IPS-15b (cell line): ENCODE data around the gene HTN1.
"Not testable (repeated sequence)": the region's sequence is repeated elsewhere in the genome, so short reads cannot be mapped to it uniquely, and the experiment has no call there.

Experiments
- H3K27me3 ChIP-seq: one replicate; pipeline ENCODE4 v1.6.1; 2013; ENCODE audit warnings: low read length; ENCODE audit not compliant: control insufficient read depth, insufficient read depth
- H3K36me3 ChIP-seq: one replicate; pipeline ENCODE4 v1.6.1; 2013; ENCODE audit warnings: low read length; ENCODE audit not compliant: control insufficient read depth, insufficient read depth
- H3K4me1 ChIP-seq: one replicate; pipeline ENCODE4 v1.6.1; 2013; ENCODE audit warnings: mild to moderate bottlenecking, low read length; ENCODE audit not compliant: control insufficient read depth, insufficient read depth
- H3K4me3 ChIP-seq: one replicate; pipeline ENCODE4 v1.5.1; 2013; ENCODE audit warnings: low read depth, low read length
- H3K9ac ChIP-seq: one replicate; pipeline ENCODE4 v1.6.1; 2013; ENCODE audit warnings: low read depth, mild to moderate bottlenecking, low read length
- H3K9me3 ChIP-seq: one replicate; pipeline ENCODE4 v1.6.1; 2013; ENCODE audit warnings: mild to moderate bottlenecking, low read length; ENCODE audit not compliant: control insufficient read depth, insufficient read depth

Gene HTN1

GRCh38 chr4:70050138-70050537, at the start of gene HTN1:
TSS of gene HTN1 (plus strand) at chr4:70050438. CDS start at chr4:70053077, 2,639 bp downstream.
- H3K27me3 ChIP-seq, H3K9me3 ChIP-seq, H3K36me3 ChIP-seq, H3K4me1 ChIP-seq, H3K4me3 ChIP-seq, H3K9ac ChIP-seq: not testable (repeated sequence)

- no peak overlapping the region for H3K4me3 ChIP-seq
- no peaks in the 10 kb centered on the region for H3K4me1 ChIP-seq
- no peaks in the 10 kb centered on the region for H3K27me3 ChIP-seq
- H3K9ac ChIP-seq: no peak overlapping the region
- H3K36me3 ChIP-seq: no peaks in the 10 kb centered on the region
- no peaks in the 10 kb centered on the region for H3K9me3 ChIP-seq
These were observed 49.5 kb upstream of the HTN1 start for GRCh38 chr4:70000711-70001110.

GRCh38 chr4:70002507-70002906, 47.7 kb upstream of the HTN1 start:
- no peaks in the 10 kb centered on the region for H3K4me1 ChIP-seq
- H3K36me3 ChIP-seq: no peaks in the 10 kb centered on the region
- no peaks in the 10 kb centered on the region for H3K27me3 ChIP-seq
- no peaks in the 10 kb centered on the region for H3K9me3 ChIP-seq
- no peak overlapping the region for H3K4me3 ChIP-seq
- no peak overlapping the region for H3K9ac ChIP-seq

- H3K4me3 ChIP-seq: no peak overlapping the region
- H3K9me3 ChIP-seq: no peaks in the 10 kb centered on the region
- no peaks in the 10 kb centered on the region for H3K4me1 ChIP-seq
- no peaks in the 10 kb centered on the region for H3K27me3 ChIP-seq
- no peak overlapping the region for H3K9ac ChIP-seq
- no peaks in the 10 kb centered on the region for H3K36me3 ChIP-seq
These were observed 41.5 kb upstream of the HTN1 start for GRCh38 chr4:70008771-70009170.

- not testable (repeated sequence) for H3K9ac ChIP-seq, H3K27me3 ChIP-seq, H3K36me3 ChIP-seq, H3K4me3 ChIP-seq, H3K4me1 ChIP-seq, H3K9me3 ChIP-seq
These were observed 31.2 kb upstream of the HTN1 start for GRCh38 chr4:70019006-70019405.

GRCh38 chr4:70023218-70023617, 27.0 kb upstream of the HTN1 start:
- no peaks in the 10 kb centered on the region for H3K9me3 ChIP-seq
- no peak overlapping the region for H3K4me3 ChIP-seq
- H3K9ac ChIP-seq: no peak overlapping the region
- no peaks in the 10 kb centered on the region for H3K36me3 ChIP-seq
- no peaks in the 10 kb centered on the region for H3K27me3 ChIP-seq
- no peaks in the 10 kb centered on the region for H3K4me1 ChIP-seq

- Histone ChIP-seq H3K4me1 (no peaks in the 10 kb centered on the region), H3K9me3 (no peaks in the 10 kb centered on the region), H3K27me3 (no peaks in the 10 kb centered on the region), H3K4me3 (no peak overlapping the region), H3K9ac (no peak overlapping the region), H3K36me3 (no peaks in the 10 kb centered on the region)
These were observed 23.2 kb upstream of the HTN1 start for GRCh38 chr4:70027011-70027410.

- not testable (repeated sequence) for H3K9me3 ChIP-seq, H3K9ac ChIP-seq, H3K27me3 ChIP-seq, H3K4me3 ChIP-seq, H3K36me3 ChIP-seq, H3K4me1 ChIP-seq
These were observed 22.1 kb upstream of the HTN1 start, which contains the start of gene HTN3 for GRCh38 chr4:70028159-70028558. TSS of gene HTN3 (plus strand) at chr4:70028459. CDS start at chr4:70030741, 2,282 bp downstream.

- not testable (repeated sequence) for H3K27me3 ChIP-seq, H3K9ac ChIP-seq, H3K4me3 ChIP-seq, H3K36me3 ChIP-seq, H3K9me3 ChIP-seq, H3K4me1 ChIP-seq
These were observed 12.7 kb upstream of the HTN1 start for GRCh38 chr4:70037559-70037958.

GRCh38 chr4:70039928-70040327, 10.3 kb upstream of the HTN1 start:
- H3K36me3 ChIP-seq, H3K4me3 ChIP-seq, H3K27me3 ChIP-seq, H3K9me3 ChIP-seq, H3K9ac ChIP-seq, H3K4me1 ChIP-seq: not testable (repeated sequence)

- no peak overlapping the region for H3K9ac ChIP-seq
- no peaks in the 10 kb centered on the region for H3K4me1 ChIP-seq
- H3K4me3 ChIP-seq: no peak overlapping the region
- no peaks in the 10 kb centered on the region for H3K36me3 ChIP-seq
- H3K9me3 ChIP-seq: no peaks in the 10 kb centered on the region
- H3K27me3 ChIP-seq: no peaks in the 10 kb centered on the region
These were observed 8.5 kb upstream of the HTN1 start for GRCh38 chr4:70041652-70042286.

- not testable (repeated sequence) for H3K9ac ChIP-seq, H3K9me3 ChIP-seq, H3K36me3 ChIP-seq, H3K4me1 ChIP-seq, H3K27me3 ChIP-seq, H3K4me3 ChIP-seq
These were observed 6.3 kb downstream of the HTN1 start for GRCh38 chr4:70056534-70056933.
